GM10266 (cell line): ENCODE measurements around the gene STYXL1.
"Not testable (repeated sequence)": the region's sequence is repeated elsewhere in the genome, so short reads cannot be mapped to it uniquely, and the experiment has no call there.

ENCODE experiments used
- DNase-seq: peaks from one replicate; pipeline ENCODE4 v3.0.0; 2012; ENCODE audit errors: extremely low spot score
- CTCF ChIP-seq: IDR thresholded peaks from 2 replicates; pipeline ENCODE4 v1.5.1; 2012; ENCODE audit warnings: mild to moderate bottlenecking, low read depth; ENCODE audit not compliant: control insufficient read depth, insufficient read depth; ENCODE audit errors: missing control alignments

Gene STYXL1

GRCh38 chr7:76047811-76048667 is at the start of gene STYXL1, which contains the start of gene MDH2:
TSS of gene STYXL1 (minus strand) at chr7:76048000. CDS start at chr7:76030523, 17,477 bp downstream.
TSS of gene MDH2 (plus strand) at chr7:76048106. CDS start at chr7:76048161, 55 bp downstream.
- no peak for TF ChIP-seq CTCF
- DNase-seq, result peak; percentile 97

GRCh38 chr7:76095908-76096307 is 48.1 kb upstream of the STYXL1 start:
- TF ChIP-seq CTCF, result no peak

GRCh38 chr7:76094326-76094725 is 46.5 kb upstream of the STYXL1 start:
- DNase-seq, result not testable (repeated sequence)

More at GRCh38 chr7:76095908-76096307, 48.1 kb upstream of the STYXL1 start:
- no peak for DNase-seq

GRCh38 chr7:76093531-76093930 is 45.7 kb upstream of the STYXL1 start:
- DNase-seq, result not testable (repeated sequence)

GRCh38 chr7:76091506-76091905 is 43.7 kb upstream of the STYXL1 start:
- no peak for DNase-seq
- TF ChIP-seq CTCF, result no peak

GRCh38 chr7:76089865-76090475 is 42.2 kb upstream of the STYXL1 start:
- TF ChIP-seq CTCF, result no peak
- DNase-seq, result no peak

- DNase-seq, result not testable (repeated sequence)
These were observed 39.6 kb upstream of the STYXL1 start for GRCh38 chr7:76087362-76087791.

- no peak for DNase-seq
These were observed 38.3 kb upstream of the STYXL1 start for GRCh38 chr7:76086070-76086469.

GRCh38 chr7:76084115-76084514 is 36.3 kb upstream of the STYXL1 start:
- not testable (repeated sequence) for DNase-seq

More at GRCh38 chr7:76086070-76086469, 38.3 kb upstream of the STYXL1 start:
- no peak for TF ChIP-seq CTCF
